Measurements from ENCODE around the gene CTIF. TPM values are rescaled to one million over a fixed set of nuclear protein-coding genes. Genes with fewer than 3 reads are reported as not detected.

CTIF gene
- polyA plus RNA-seq, 1 donor from 2014 or later: 50.2 TPM

DNA sequence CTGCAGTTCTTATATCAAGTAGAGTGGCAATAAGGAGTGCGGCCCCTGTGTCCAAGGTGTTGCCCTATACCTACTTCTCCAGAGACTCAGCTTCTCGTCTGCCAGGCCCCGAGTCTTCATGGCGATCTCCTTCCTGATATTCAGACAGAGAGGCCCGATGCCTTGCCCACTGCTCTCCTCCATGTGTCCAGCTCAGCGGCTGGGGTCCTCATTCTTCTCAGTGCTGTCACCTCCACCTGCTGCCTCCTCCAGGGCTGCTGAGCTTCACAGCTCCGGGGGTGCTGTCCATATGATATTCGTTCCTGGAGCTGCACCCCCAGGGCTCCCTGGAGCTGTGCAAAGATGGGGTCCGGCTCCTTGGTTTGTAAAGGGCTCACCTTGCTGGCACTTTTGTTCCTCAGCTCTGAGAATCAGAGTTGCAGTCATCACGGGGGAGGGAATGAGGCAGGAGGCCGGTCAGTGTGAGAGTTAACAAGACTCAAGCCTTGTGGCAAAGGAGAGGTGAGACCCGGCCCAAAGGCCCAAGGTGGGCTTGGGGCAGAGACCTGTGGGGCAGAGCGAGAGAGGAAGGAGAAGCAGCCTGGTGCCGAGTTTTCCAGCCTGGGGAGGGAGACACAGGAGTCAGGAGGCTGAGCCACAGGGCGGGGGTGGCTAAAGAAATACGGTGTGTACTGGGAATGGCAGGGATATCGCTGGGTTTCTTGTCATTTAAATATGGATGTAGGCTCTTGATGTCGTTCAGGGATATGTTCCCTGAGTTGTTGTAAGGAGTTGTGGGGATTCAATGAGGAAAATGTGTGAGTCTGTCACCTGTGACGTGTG lies 120.6 kb downstream of the CTIF start:
- no peak overlapping the region for H2AFZ ChIP-seq (ENCODE audit: low read depth, low read length)
- peaks cover 17% of the 10 kb centered on the region for H3K79me2 ChIP-seq (replicated peaks; ENCODE audit: insufficient read depth, low read length)
- peak overlapping the region; percentile 59 for H3K4me3 ChIP-seq (ENCODE audit: low read length)
- peak overlapping the region; percentile 93 for H3K27ac ChIP-seq (ENCODE audit: low read length)
- no peaks in the 10 kb centered on the region for H3K9me3 ChIP-seq (ENCODE audit: low read length)
- H3K9me2 ChIP-seq (ENCODE audit: insufficient read depth, low read length): no peaks in the 10 kb centered on the region
- H4K20me1 ChIP-seq (ENCODE audit: insufficient read depth): no peaks in the 10 kb centered on the region
- no peaks in the 10 kb centered on the region for H3K27me3 ChIP-seq (ENCODE audit: insufficient read depth, low read depth, low read length)
- H3K9ac ChIP-seq (ENCODE audit: low read length): no peak overlapping the region
- no peak for TF ChIP-seq RAD21 (conservative IDR thresholded peaks at IDR 0.05)
- peaks cover 3% of the 10 kb centered on the region for H3F3A ChIP-seq (ENCODE audit: insufficient read depth, low read length, poor library complexity, severe bottlenecking)
- H3K4me2 ChIP-seq (ENCODE audit: low read length): no peak overlapping the region
- no peaks in the 10 kb centered on the region for H3K36me3 ChIP-seq (ENCODE audit: insufficient read depth, low read length)

DNA sequence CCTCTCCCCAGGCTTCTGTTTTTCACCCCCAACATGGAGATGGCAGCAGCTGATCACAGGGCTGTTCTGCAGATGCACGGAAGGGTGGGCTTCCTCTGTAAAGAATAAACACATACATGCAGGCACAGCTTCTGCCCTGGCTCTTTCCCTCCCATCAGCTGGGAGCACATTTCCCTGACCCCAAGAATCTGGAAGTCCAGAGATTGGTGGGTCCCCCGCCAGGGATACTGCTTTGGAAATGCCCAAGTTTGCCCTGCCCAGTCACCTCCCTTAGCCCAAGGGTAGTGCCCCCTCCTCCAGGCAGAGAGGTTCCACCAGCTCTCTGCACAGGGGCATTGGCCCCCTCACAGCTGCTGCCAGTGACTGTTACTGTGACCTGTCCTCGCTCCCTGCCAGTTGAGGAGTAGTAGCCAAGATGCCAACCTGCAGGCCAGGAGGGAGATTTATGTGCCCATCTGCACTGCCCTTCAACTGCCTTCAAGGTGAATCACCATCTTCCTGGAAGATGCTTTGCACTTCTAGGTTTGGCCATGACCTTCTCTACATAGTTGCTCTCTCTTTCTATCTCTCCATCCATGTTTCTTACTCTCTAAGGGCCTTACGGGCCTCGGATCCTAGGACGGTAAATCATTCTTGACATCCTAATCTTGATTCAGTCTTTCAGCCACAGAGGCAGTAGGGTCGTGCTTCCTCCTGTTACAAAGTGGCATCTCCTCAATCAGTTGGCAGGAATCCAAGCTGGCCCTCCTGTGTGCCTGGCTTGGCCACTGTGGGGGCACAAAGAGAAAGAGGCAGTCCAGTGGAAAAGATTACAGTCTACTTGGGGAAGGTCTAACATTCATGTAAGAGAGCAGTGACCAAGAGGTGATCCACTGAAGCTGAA lies 121.8 kb downstream of the CTIF start:
- Histone ChIP-seq H3K27me3 (ENCODE audit: insufficient read depth, low read depth, low read length) (no peaks in the 10 kb centered on the region), H4K20me1 (ENCODE audit: insufficient read depth) (no peaks in the 10 kb centered on the region), H3K9ac (ENCODE audit: low read length) (no peak overlapping the region), H3F3A (ENCODE audit: insufficient read depth, low read length, poor library complexity, severe bottlenecking) (peaks cover 3% of the 10 kb centered on the region), H2AFZ (ENCODE audit: low read depth, low read length) (no peak overlapping the region), H3K79me2 (replicated peaks; ENCODE audit: insufficient read depth, low read length) (peaks cover 17% of the 10 kb centered on the region), H3K4me3 (ENCODE audit: low read length) (no peak overlapping the region), H3K9me3 (ENCODE audit: low read length) (no peaks in the 10 kb centered on the region), H3K36me3 (ENCODE audit: insufficient read depth, low read length) (no peaks in the 10 kb centered on the region), H3K4me2 (ENCODE audit: low read length) (no peak overlapping the region), H3K27ac (ENCODE audit: low read length) (peak overlapping the region; percentile 93), H3K9me2 (ENCODE audit: insufficient read depth, low read length) (no peaks in the 10 kb centered on the region)
- no peak for TF ChIP-seq EP300 (conservative IDR thresholded peaks at IDR 0.05; ENCODE audit: poor library complexity, severe bottlenecking)
- TF ChIP-seq, protein P1, sequence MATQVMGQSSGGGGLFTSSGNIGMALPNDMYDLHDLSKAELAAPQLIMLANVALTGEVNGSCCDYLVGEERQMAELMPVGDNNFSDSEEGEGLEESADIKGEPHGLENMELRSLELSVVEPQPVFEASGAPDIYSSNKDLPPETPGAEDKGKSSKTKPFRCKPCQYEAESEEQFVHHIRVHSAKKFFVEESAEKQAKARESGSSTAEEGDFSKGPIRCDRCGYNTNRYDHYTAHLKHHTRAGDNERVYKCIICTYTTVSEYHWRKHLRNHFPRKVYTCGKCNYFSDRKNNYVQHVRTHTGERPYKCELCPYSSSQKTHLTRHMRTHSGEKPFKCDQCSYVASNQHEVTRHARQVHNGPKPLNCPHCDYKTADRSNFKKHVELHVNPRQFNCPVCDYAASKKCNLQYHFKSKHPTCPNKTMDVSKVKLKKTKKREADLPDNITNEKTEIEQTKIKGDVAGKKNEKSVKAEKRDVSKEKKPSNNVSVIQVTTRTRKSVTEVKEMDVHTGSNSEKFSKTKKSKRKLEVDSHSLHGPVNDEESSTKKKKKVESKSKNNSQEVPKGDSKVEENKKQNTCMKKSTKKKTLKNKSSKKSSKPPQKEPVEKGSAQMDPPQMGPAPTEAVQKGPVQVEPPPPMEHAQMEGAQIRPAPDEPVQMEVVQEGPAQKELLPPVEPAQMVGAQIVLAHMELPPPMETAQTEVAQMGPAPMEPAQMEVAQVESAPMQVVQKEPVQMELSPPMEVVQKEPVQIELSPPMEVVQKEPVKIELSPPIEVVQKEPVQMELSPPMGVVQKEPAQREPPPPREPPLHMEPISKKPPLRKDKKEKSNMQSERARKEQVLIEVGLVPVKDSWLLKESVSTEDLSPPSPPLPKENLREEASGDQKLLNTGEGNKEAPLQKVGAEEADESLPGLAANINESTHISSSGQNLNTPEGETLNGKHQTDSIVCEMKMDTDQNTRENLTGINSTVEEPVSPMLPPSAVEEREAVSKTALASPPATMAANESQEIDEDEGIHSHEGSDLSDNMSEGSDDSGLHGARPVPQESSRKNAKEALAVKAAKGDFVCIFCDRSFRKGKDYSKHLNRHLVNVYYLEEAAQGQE (IDR thresholded peaks at IDR 0.05; ENCODE audit: borderline replicate concordance): no peak
- TF ChIP-seq RAD21 (conservative IDR thresholded peaks at IDR 0.05): no peak
- no peak for TF ChIP-seq EZH2 (IDR thresholded peaks at IDR 0.05; ENCODE audit: borderline replicate concordance, insufficient read depth, low read length, poor library complexity, severe bottlenecking)
- no peak for TF ChIP-seq POLR2AphosphoS5 (IDR thresholded peaks at IDR 0.05)
- no peak for TF ChIP-seq TAF1 (IDR thresholded peaks at IDR 0.05; ENCODE audit: low read depth)
- TF ChIP-seq, protein P2, sequence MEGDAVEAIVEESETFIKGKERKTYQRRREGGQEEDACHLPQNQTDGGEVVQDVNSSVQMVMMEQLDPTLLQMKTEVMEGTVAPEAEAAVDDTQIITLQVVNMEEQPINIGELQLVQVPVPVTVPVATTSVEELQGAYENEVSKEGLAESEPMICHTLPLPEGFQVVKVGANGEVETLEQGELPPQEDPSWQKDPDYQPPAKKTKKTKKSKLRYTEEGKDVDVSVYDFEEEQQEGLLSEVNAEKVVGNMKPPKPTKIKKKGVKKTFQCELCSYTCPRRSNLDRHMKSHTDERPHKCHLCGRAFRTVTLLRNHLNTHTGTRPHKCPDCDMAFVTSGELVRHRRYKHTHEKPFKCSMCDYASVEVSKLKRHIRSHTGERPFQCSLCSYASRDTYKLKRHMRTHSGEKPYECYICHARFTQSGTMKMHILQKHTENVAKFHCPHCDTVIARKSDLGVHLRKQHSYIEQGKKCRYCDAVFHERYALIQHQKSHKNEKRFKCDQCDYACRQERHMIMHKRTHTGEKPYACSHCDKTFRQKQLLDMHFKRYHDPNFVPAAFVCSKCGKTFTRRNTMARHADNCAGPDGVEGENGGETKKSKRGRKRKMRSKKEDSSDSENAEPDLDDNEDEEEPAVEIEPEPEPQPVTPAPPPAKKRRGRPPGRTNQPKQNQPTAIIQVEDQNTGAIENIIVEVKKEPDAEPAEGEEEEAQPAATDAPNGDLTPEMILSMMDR (IDR thresholded peaks at IDR 0.05; ENCODE audit: poor library complexity, severe bottlenecking): no peak
- TF ChIP-seq SMC3 (conservative IDR thresholded peaks at IDR 0.05; ENCODE audit: poor library complexity): no peak
- no peak for TF ChIP-seq MXI1 (conservative IDR thresholded peaks at IDR 0.05; ENCODE audit: poor library complexity, severe bottlenecking)

Measured in neural cell (in vitro differentiated cells).